Smooth muscle cell of the brain vasculature (primary cell): ENCODE measurements around the gene ACSM5.

Source experiments
- DNase-seq: peaks from one replicate; pipeline ENCODE4 v3.0.0-alpha.2; 2012; ENCODE audit warnings: low read depth, low spot score

The ACSM5 gene, protein sequence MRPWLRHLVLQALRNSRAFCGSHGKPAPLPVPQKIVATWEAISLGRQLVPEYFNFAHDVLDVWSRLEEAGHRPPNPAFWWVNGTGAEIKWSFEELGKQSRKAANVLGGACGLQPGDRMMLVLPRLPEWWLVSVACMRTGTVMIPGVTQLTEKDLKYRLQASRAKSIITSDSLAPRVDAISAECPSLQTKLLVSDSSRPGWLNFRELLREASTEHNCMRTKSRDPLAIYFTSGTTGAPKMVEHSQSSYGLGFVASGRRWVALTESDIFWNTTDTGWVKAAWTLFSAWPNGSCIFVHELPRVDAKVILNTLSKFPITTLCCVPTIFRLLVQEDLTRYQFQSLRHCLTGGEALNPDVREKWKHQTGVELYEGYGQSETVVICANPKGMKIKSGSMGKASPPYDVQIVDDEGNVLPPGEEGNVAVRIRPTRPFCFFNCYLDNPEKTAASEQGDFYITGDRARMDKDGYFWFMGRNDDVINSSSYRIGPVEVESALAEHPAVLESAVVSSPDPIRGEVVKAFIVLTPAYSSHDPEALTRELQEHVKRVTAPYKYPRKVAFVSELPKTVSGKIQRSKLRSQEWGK

GRCh38 chr16:20409398-20410120 is at the start of gene ACSM5:
Gene ACSM5 (plus strand): TSS chr16:20409534. CDS start chr16:20411485, 1,951 bp downstream.
- DNase-seq, result no peak

DNA sequence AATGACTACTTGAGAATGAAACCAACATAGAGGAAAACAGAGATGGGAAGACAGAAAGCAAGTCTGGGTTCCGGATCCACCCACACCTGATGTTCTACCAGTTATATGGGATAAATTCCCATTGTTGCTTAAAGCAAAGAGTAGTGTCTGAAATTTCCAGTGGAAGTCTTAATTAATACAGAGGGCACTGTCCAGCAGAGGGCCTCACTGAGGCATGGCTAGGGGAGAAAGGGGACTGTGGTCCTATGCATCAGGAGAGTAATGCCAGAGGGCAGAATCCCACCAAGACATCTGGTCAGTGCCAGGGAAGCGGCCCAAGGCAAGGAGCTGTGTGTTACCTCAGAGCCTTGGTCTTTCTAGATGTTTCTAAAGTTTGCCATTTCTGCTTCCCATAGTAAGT is 49.3 kb upstream of the ACSM5 start:
- no peak for DNase-seq

GRCh38 chr16:20363191-20363590 is 46.1 kb upstream of the ACSM5 start:
- no peak for DNase-seq

- no peak for DNase-seq
Measured at GRCh38 chr16:20364051-20364450, 45.3 kb upstream of the ACSM5 start.

- DNase-seq, result no peak
Measured at GRCh38 chr16:20369452-20370054, 39.8 kb upstream of the ACSM5 start.

DNA sequence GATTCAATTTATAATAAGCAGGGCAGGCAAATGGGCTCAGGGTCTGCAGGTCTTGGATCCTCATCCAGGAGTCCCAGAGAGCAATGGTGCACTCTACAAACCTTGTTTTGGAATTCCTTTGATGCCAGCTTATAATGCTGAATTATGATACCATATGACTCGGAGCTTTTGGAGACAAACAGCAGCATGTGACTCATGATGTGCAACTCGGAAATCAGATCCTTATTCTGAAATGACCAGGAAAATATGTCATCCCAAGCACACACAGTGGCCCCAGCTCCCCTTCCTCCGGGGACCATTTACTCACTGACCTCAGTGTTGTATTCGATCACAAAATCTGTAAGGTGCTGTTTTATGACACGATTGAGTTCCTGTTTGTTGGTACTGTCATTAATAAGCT is 36.6 kb upstream of the ACSM5 start:
- DNase-seq, result no peak

DNA sequence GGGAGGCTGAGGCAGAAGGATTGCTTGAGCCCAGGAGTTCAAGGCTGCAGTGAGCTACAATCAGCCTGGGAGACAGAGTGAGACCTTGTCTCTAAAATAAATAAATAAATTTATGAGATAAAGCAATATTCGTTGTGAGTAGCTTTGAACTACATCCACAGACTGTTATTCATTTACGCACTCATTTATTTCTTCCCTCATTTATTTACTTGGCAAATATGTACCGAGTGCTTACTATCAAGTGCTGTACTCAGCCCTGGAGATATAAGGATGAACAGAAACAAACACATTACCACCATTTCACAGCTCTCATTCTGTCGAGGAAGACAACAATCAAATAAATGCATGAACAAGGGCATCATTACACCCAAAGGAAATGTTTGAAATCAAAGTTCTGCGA is 32.2 kb upstream of the ACSM5 start:
- no peak for DNase-seq

DNA sequence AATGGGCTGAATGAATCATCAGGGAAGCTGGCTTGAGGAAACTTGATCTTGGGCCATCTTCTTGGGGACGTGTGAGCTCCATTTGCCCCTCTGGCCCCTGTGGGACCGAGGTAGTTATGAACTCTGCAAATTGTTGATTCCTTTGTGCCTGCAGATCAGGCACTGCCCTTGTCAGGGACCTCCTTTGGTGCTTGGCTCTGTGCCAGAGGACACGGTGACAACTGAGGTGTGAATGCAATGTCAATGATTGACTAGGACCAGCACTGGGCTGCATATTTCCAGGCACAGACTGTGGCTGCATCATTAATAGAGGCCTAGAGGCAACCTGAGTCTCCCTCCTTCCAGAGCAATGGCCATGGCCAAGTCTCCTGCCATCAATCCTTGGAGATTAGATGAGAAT is 28.6 kb upstream of the ACSM5 start:
- no peak for DNase-seq

DNA sequence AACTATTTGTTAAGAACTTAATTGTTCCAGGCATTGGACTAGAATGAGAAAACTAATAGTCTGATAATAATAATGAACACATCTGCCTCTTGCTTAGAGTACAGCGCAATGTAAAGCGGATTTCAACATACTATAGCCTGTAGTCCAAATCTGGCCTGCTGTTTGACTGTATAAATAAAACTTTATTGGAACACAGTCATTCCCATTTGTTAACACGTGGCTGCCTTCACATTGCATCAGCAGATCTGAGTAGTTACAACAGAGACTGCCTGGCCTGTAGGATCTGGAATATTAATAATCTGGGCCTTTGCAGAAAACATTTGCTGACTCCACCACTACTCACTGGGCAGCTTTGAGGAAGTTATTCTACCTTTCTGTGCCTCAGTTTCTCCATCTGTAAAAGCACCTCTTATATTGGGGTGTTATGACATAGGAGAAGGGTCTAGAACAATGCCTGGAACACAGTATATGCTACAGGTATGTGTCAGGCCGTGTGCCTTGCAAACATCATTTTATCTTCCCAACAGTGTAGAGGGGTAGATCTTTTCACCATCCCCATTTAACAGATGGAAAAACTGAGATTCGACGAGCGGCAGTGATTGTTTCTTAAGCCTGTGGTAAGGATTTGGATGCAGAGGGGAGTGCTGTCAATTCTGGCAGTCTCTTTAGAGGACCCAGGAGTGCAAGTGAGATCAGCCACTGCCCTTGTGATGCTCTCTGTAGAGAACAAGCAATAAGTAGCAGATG is 27.0 kb upstream of the ACSM5 start:
- no peak for DNase-seq

GRCh38 chr16:20383106-20384029 is 26.0 kb upstream of the ACSM5 start:
- no peak for DNase-seq

GRCh38 chr16:20385844-20386832 is 23.2 kb upstream of the ACSM5 start:
- DNase-seq, result no peak

- DNase-seq, result no peak
Measured at GRCh38 chr16:20387978-20388377, 21.4 kb upstream of the ACSM5 start.

DNA sequence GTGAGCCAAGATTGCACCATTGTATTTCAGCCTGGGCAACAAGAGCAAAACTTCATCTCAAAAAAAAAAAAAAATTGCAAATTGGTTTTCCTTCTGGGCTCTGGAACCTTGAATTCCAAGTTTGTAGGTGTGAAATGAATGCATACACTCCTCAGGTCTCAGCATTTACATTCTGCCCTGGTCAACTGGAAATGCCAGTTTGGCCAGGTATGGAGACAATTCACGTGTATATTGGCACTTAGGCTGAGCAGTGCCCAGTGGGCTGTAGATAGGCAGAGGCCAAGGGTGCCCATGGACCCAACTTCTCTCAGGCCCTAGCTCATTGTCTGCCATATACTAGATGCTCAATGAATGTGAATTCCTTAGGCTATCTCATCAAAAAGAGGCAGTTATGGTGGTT is 20.5 kb upstream of the ACSM5 start:
- DNase-seq, result no peak

- DNase-seq, result no peak
Measured at GRCh38 chr16:20391045-20391444, 18.3 kb upstream of the ACSM5 start.

DNA sequence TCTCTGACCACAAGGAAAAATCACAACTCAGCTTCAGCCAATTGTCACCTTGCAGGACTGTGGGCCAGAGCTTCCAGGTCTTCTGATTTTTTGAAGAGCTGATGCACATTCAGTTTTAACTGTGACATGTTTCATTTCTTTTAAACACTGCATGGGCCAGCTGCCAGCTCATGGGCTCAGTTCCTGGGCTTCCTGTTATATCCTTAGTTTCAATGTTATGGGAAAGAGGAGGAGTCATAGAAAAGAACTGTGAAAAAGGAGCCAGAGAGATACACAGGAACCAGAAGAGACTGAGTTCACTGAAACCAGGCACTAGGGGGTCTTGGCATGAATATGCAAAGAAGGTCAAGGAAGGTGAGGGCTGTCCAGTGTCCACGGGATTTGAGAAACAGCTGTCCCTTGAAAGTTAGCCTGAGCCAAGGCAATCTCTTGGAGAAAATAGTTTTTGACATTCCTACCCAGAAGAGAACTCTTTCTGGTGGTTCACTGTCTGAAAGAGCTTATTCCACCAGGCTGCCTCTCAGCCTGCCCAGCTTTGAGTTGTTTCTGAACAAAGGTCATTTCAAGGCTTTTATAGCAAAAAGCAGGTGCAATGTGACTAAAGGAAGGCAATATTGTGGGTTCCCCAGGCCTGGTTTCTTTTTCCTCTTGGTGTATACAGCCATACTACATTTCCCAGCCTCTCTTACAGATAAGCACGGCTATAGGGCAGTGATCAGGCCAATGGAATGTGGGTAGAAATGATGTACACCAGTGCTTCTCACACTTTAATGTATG is 15.3 kb upstream of the ACSM5 start:
- DNase-seq, result no peak

DNA sequence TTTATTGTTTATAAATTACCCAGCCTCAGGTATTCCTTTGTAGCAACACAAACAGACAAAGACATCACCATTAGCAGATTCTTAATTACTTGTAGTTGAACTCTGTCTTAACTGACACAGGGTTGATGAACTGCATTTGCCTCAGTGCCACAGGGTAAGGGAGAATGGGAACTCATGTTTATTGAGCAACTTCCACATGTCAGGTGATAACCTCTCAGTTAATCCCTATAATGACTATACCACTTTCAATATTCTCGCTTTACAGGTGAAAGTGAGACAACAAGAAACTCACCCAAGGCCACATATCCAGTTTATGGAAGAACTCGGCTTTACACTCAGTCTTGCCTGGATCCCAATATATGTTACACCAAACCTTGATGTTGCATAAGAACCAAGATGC is 13.4 kb upstream of the ACSM5 start:
- DNase-seq, result no peak

DNA sequence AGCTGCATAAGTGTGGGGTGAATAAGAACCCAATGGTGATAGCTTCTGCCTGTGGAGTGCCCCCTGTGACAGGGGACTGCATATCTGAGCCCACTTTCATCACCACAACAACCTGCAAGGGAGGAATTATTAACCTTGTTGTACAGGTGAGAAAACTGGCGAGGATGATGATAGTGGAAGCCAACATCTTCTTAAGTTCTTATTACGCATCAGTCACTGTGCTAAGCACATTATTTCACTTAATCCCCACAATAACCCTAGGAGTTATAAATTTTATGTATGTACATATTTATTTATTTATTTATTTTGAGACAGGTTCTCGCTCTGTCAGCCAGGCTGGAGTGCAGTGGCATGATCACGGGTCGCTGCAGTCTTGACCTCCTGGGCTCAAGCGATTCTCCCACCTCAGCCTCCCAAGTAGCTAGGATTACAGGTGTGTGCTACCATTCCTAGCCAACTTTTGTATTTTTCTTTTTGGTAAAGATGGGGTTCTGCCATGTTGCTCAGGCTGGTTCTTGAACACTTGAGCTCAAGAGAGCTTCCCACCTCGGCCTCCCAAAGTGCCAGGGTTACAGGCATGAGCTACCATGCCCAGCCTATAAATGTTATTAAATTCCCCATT is 12.4 kb upstream of the ACSM5 start:
- DNase-seq, result no peak

DNA sequence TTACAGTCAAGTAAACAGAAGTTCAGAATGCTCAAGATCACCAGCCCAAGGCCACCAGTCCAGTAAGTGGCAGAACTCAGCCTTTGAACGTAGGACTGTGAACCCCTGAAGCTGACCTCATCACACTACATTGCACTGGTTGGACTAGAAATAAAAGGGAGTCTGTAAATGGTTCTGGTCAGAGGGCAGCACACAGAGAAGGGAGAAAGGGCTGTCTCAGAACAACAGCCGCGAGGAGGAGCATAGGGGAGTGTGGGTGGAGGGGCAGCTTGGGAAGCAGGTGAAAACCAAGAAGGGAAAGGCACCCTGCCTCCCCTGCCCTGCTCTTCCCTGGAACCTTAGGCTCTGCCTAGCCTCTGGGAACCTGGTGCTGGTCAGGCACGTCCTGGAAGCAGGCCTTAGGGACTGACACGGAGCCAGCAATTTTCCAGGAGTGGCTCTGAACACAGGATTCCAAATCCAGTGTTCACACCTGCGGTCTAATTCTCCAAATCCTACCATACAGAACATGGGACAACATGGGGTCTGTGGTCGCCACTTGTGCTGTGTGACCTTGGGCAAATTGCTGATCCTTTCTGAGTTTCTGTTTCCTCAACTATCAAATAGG is 11.8 kb upstream of the ACSM5 start:
- no peak for DNase-seq
